GM12872 (cell line): ENCODE measurements around the gene PLXNB1.

ENCODE experiments used
- CTCF ChIP-seq: IDR thresholded peaks from 3 replicates; pipeline ENCODE4 v1.5.1; 2011; ENCODE audit warnings: low read depth, mild to moderate bottlenecking, low read length, moderate library complexity; ENCODE audit not compliant: insufficient read depth

The PLXNB1 gene

GRCh38 chr3:48413086-48413485 is 16.8 kb downstream of the PLXNB1 start:
- no peak for TF ChIP-seq CTCF

- no peak for TF ChIP-seq CTCF
Observed at GRCh38 chr3:48412375-48413001, 17.4 kb downstream of the PLXNB1 start.

GRCh38 chr3:48411606-48412374 is 18.1 kb downstream of the PLXNB1 start:
- no peak for TF ChIP-seq CTCF

- TF ChIP-seq CTCF = no peak
Observed at GRCh38 chr3:48411041-48411588, 18.8 kb downstream of the PLXNB1 start.

GRCh38 chr3:48410205-48411040 is 19.5 kb downstream of the PLXNB1 start:
- TF ChIP-seq CTCF = no peak

- no peak for TF ChIP-seq CTCF
Observed at GRCh38 chr3:48409291-48410201, 20.3 kb downstream of the PLXNB1 start.
